ENCODE data around the gene OLFM1. TPM values are rescaled to one million over a fixed set of nuclear protein-coding genes. Genes with fewer than 3 reads are reported as not detected.
A peak's percentile ranks its signal among the peaks of the same experiment; 100 is the strongest.

The OLFM1 gene
- total RNA-seq, 1 experiment from 2014 or later: 3.5 TPM

GRCh38 chr9:135086597-135087488, 625 bp upstream of the OLFM1 start:
- Histone ChIP-seq H3K4me1 (ENCODE audit: control insufficient read depth in 1 of 2, insufficient read depth in 2 of 2, low read length in 2 of 2) (peaks cover 4 to 5% of the 10 kb centered on the region in 2 experiments; a peak in 2 of 4 replicates), H3K9me3 (ENCODE audit: control insufficient read depth in 1 of 2, insufficient read depth in 1 of 2, low read depth in 1 of 2, low read length in 2 of 2) (no peaks in the 10 kb centered on the region), H3K79me2 (ENCODE audit: insufficient read depth, low read length) (no peaks in the 10 kb centered on the region), H2AFZ (ENCODE audit: low read depth, low read length, poor library complexity, severe bottlenecking) (peak overlapping the region; percentile 60), H3K4me2 (ENCODE audit: low read length) (peak overlapping the region; percentile 50), H3K9me2 (ENCODE audit: insufficient read depth) (no peaks in the 10 kb centered on the region), H3K27ac (ENCODE audit: low read depth, low read length) (no peak overlapping the region; the same call in 1 of the 2 replicates), H3K9ac (ENCODE audit: low read length) (no peak overlapping the region), H3K4me3 (replicated peaks in 1 of 2; ENCODE audit: low read depth in 1 of 2, low read length in 2 of 2) (no peak overlapping the region), H3K27me3 (ENCODE audit: insufficient read depth, low read length) (peaks cover 17% of the 10 kb centered on the region; the same call in 1 of the 2 replicates), H3K36me3 (ENCODE audit: control insufficient read depth in 1 of 2, insufficient read depth in 2 of 2, low read length in 2 of 2) (no peaks in the 10 kb centered on the region), H4K20me1 (ENCODE audit: insufficient read depth) (no peaks in the 10 kb centered on the region)
- ChIA-PET CTCF (interaction anchor here (1.0 to 2.7 kb wide), 3 partner anchors 255 to 326 kb away, joined by 3 to 16 read pairs (median 3); no protein-coding TSS in a partner anchor), RAD21 (ENCODE audit: low non-redundant PET in 1 of 2, low total read pairs in 2 of 2, uncharacterized antibody in 2 of 2, unreplicated experiment in 2 of 2) (interaction anchor here in 1 of 2 experiments (0.9 kb wide), 1 partner anchor 323 kb away, joined by 3 read pairs; no protein-coding TSS in a partner anchor), POLR2A (no interaction called here)
- intact Hi-C loops (cut with micrococcal nuclease): loop anchor here (1.0 to 10.0 kb wide), 7 partner anchors 79 to 878 kb away; partner anchors contain the start of gene UBAC1
- ATAC-seq (no peak; the same call in 1 of the 2 replicates), DNase-seq (ENCODE audit: low read depth, low spot score) (no peak)
- no TSS peak for BruUV-seq (replicated peaks)
- TF ChIP-seq POLR2A (IDR thresholded peaks at IDR 0.05; ENCODE audit: borderline replicate concordance, extremely low read depth, insufficient read depth, insufficient read length): no peak
- TF ChIP-seq ZFX (IDR thresholded peaks at IDR 0.05): no peak
- no peak for TF ChIP-seq SRF (IDR thresholded peaks at IDR 0.05; ENCODE audit: low read depth)
- no peak for TF ChIP-seq JUND (IDR thresholded peaks at IDR 0.05)
- TF ChIP-seq EZH2 (IDR thresholded peaks at IDR 0.05): no peak
- no peak for TF ChIP-seq ZNF274 (IDR thresholded peaks at IDR 0.05; ENCODE audit: low read depth, low read length)
- no peak for TF ChIP-seq POLR2AphosphoS5 (IDR thresholded peaks at IDR 0.05; ENCODE audit: low read depth, low read length)
- no peak for TF ChIP-seq CEBPB (IDR thresholded peaks at IDR 0.05; ENCODE audit: low read depth)
- no peak for TF ChIP-seq ATF3 (IDR thresholded peaks at IDR 0.05)
- TF ChIP-seq REST (IDR thresholded peaks at IDR 0.05; ENCODE audit: low read depth): no peak
- no peak for TF ChIP-seq ELF1 (IDR thresholded peaks at IDR 0.05; ENCODE audit: borderline replicate concordance, low read depth)
- no peak for TF ChIP-seq EZH2phosphoT487 (IDR thresholded peaks at IDR 0.05; ENCODE audit: borderline replicate concordance)
- no peak for TF ChIP-seq ZBTB33 (IDR thresholded peaks at IDR 0.05; ENCODE audit: extremely low read depth, insufficient replicate concordance, low read length)
- no peak for TF ChIP-seq RAD21 (IDR thresholded peaks at IDR 0.05; ENCODE audit: low read depth)
- TF ChIP-seq YY1 (IDR thresholded peaks at IDR 0.05; ENCODE audit: extremely low read depth, insufficient replicate concordance, low read depth, low read length): no peak
